GM12878 (cell line): Measurements from ENCODE around the gene RASGRP3. TPM values are rescaled to one million over a fixed set of nuclear protein-coding genes. Genes with fewer than 3 reads are reported as not detected.

Source experiments
- ATAC-seq: fragments of 200-7000 bp; cut with Tn5 transposase; 3 replicates; pipeline ENCODE4 v1.9.1; 2020; ENCODE audit warnings: mild to moderate bottlenecking, moderate library complexity
- BruUV-seq: library from RNA; stranded (reverse); fragments of 400-500 nt; replicated peaks from 2 replicates; lab custom pipeline; 2021; lab: Mats Ljungman, UMichigan
- CTCF ChIA-PET: fragments of 300-600 bp; sonication (Branson Sonifier 250); formaldehyde crosslinking; extraction: SDS; loops from one replicate; lab custom pipeline; 2021; ENCODE audit warnings: inconsistent platforms; lab: Yijun Ruan, JAX
- POLR2A ChIA-PET: fragments of 350-600 bp; formaldehyde crosslinking; extraction: SDS; loops from one replicate; lab custom pipeline; 2021; ENCODE audit warnings: inconsistent platforms; lab: Charles Lee
- RAD21 ChIA-PET: fragments of 300-600 bp; sonication (Branson Sonifier 250); formaldehyde crosslinking; loops from one replicate; lab custom pipeline; 2023; ENCODE audit warnings: antibody characterized with exemption; ENCODE audit not compliant: unreplicated experiment; lab: Charles Lee
- SMC1A ChIA-PET: fragments of 300-600 bp; sonication (Branson Sonifier 250); formaldehyde crosslinking; loops from one replicate; lab custom pipeline; 2023; ENCODE audit not compliant: unreplicated experiment, uncharacterized antibody; lab: Charles Lee
- DNase-seq: peaks from one replicate; pipeline ENCODE4 v3.0.0-alpha.2; 2011; ENCODE audit warnings: low read depth, low spot score
- FAIRE-seq: peaks from 3 replicates; lab custom pipeline; 2011; peaks lifted over from hg19 to GRCh38; lab: Jason Lieb, UNC
- H2AFZ ChIP-seq: 2 replicates; pipeline ENCODE4 v1.6.0; 2011; ENCODE audit warnings: low read depth, low read length, control low read depth; ENCODE audit not compliant: control insufficient read depth
- H3K27ac ChIP-seq: 2 replicates; pipeline ENCODE4 v1.5.1; 2011; ENCODE audit warnings: control low read depth; ENCODE audit not compliant: control insufficient read depth, insufficient read depth
- H3K27me3 ChIP-seq, 2 experiments: replicated peaks in 1 of 2; 2 replicates each; pipeline versions ENCODE4 v1.6.0 to v1.6.1; 2011; ENCODE audit warnings: low read length in 1 of 2; ENCODE audit not compliant: control insufficient read depth in 2 of 2, insufficient read depth in 2 of 2
- H3K36me3 ChIP-seq, 2 experiments: 2 replicates each; pipeline ENCODE4 v1.5.1; 2011; ENCODE audit warnings: low read length in 1 of 2; ENCODE audit not compliant: control insufficient read depth in 2 of 2, insufficient read depth in 2 of 2
- H3K4me1 ChIP-seq: 2 replicates; pipeline ENCODE4 v1.6.1; 2011; ENCODE audit warnings: mild to moderate bottlenecking, low read length, moderate library complexity, mixed read lengths; ENCODE audit not compliant: control insufficient read depth, insufficient read depth
- H3K4me2 ChIP-seq: 2 replicates; pipeline ENCODE4 v1.6.0; 2011; ENCODE audit warnings: control low read depth; ENCODE audit not compliant: control insufficient read depth, insufficient read depth
- H3K4me3 ChIP-seq: fragments of 200-600 bp; sonication (generic); 2 replicates; pipeline ENCODE4 v1.5.1; 2016
- H3K79me2 ChIP-seq: 2 replicates; pipeline ENCODE4 v1.6.0; 2011; ENCODE audit warnings: low read length; ENCODE audit not compliant: control insufficient read depth, insufficient read depth
- H3K9ac ChIP-seq: 2 replicates; pipeline ENCODE4 v1.8.0; 2011; ENCODE audit warnings: low read length, control low read depth, mixed read lengths; ENCODE audit not compliant: control insufficient read depth, insufficient read depth
- H3K9me3 ChIP-seq: replicated peaks from 3 replicates; pipeline ENCODE4 v1.5.1; 2011; ENCODE audit warnings: mild to moderate bottlenecking, low read length; ENCODE audit not compliant: control insufficient read depth, insufficient read depth
- H4K20me1 ChIP-seq: 2 replicates; pipeline ENCODE4 v1.6.0; 2011; ENCODE audit not compliant: control insufficient read depth, insufficient read depth
- ASH2L ChIP-seq: fragments of 300-600, 200-600 bp; sonication (generic); IDR thresholded peaks from 2 replicates; pipeline ENCODE4 v1.6.1; 2017; ENCODE audit warnings: low read depth, mild to moderate bottlenecking, borderline replicate concordance
- ELK1 ChIP-seq: IDR thresholded peaks from 2 replicates; pipeline ENCODE4 v1.6.1; 2012; ENCODE audit warnings: low read depth, low read length, improper control_type of control experiment
- FOXM1 ChIP-seq: IDR thresholded peaks from 2 replicates; pipeline ENCODE4 v1.6.1; 2012; ENCODE audit warnings: low read depth, mild to moderate bottlenecking, inconsistent platforms, low read length, moderate library complexity
- JUNB ChIP-seq: IDR thresholded peaks from 2 replicates; pipeline ENCODE4 v1.6.1; 2016; ENCODE audit warnings: antibody characterized with exemption, mild to moderate bottlenecking
- MTA2 ChIP-seq: fragments of 450-650 bp; IDR thresholded peaks from 2 replicates; pipeline ENCODE4 v1.6.1; 2016; ENCODE audit warnings: low read depth, mild to moderate bottlenecking, moderate library complexity
- MTA3 ChIP-seq: IDR thresholded peaks from 2 replicates; pipeline ENCODE4 v1.6.1; 2012; ENCODE audit warnings: low read length, inconsistent platforms, borderline replicate concordance
- NFIC ChIP-seq: IDR thresholded peaks from 2 replicates; pipeline ENCODE4 v1.6.1; 2012; ENCODE audit warnings: low read depth, mild to moderate bottlenecking, inconsistent platforms, low read length, moderate library complexity
- PRDM15 ChIP-seq: fragments of 450-650 bp; formaldehyde crosslinking; IDR thresholded peaks from 2 replicates; pipeline ENCODE4 v1.4.0; 2020; ENCODE audit warnings: mild to moderate bottlenecking, moderate library complexity
- SIX5 ChIP-seq: IDR thresholded peaks from 2 replicates; pipeline ENCODE4 v1.6.1; 2011; ENCODE audit warnings: mild to moderate bottlenecking, low read depth, low read length, moderate library complexity; ENCODE audit not compliant: severe bottlenecking
- SPI1 ChIP-seq: IDR thresholded peaks from 2 replicates; pipeline ENCODE4 v1.6.1; 2011; ENCODE audit warnings: low read depth, mild to moderate bottlenecking, low read length, moderate library complexity, borderline replicate concordance; ENCODE audit not compliant: insufficient read depth
- SREBF1 ChIP-seq: IDR thresholded peaks from 2 replicates; pipeline ENCODE4 v1.6.1; 2012; ENCODE audit warnings: mild to moderate bottlenecking, low read length
- TCF12 ChIP-seq: IDR thresholded peaks from 2 replicates; pipeline ENCODE4 v1.6.1; 2011; ENCODE audit warnings: low read depth, mild to moderate bottlenecking, low read length
- WGBS: methylation state at CpG from one replicate; pipeline ENCODE4 v1.1.6; 2016; ENCODE audit warnings: low lambda C conversion rate; ENCODE audit not compliant: insufficient replicate concordance, insufficient coverage; ENCODE audit errors: missing lambda C conversion rate; 5-methylcytosine and 5-hydroxymethylcytosine counted together
- in situ Hi-C: fragments of 300-500 bp; cut with MboI; formaldehyde crosslinking; loops from 9 replicates; pipeline ENCODE4 v1.14.3; 2018; ENCODE audit warnings: mixed read lengths
- intact Hi-C: fragments of 100-400 bp; cut with micrococcal nuclease; formaldehyde crosslinking; loops from one replicate; pipeline ENCODE4 v1.14.2; 2022; ENCODE audit not compliant: unreplicated experiment
- polyA plus RNA-seq, 11 experiments: library from polyadenylated mRNA; depleted of rRNA in 4 of 11; unstranded in 6 of 11; stranded (reverse) in 5 of 11; fragments of >200 nt; fragmentation: Nextera tagmentation in 4 of 11; fragmentation: Illumina TruSeq in 1 of 11; extraction: Ambion mirVana in 4 of 11; extraction: Trizol in 1 of 11; gene quantifications; 1 replicate in 1 of 11; 2 replicates in 10 of 11; pipeline versions ENCODE4 v1.2.1 to v1.2.3, GENCODE V29; 2011 to 2016; ENCODE audit warnings: inconsistent platforms in 2 of 11, missing spikeins in 2 of 11, low read depth in 1 of 11
- total RNA-seq, 4 experiments: library from RNA; depleted of rRNA in 3 of 4; stranded (reverse); fragments of >200 nt in 3 of 4; fragmentation: Illumina TruSeq in 1 of 4; extraction: Trizol in 1 of 4; gene quantifications; 2 replicates each; pipeline versions ENCODE4 v1.2.1 to v1.2.3, GENCODE V29; 2013 to 2021
- TF ChIP-seq, protein P1 (sequence below): fragments of 450-650 bp; IDR thresholded peaks from 2 replicates; pipeline ENCODE4 v1.6.1; 2017; ENCODE audit warnings: borderline replicate concordance

The RASGRP3 gene
- total and polyA plus RNA-seq, 10 of the 15 experiments (the other 5 are each of a cell fraction or from before 2014, with no cell fraction given), result 31.6 to 106 (median 64.7) TPM

- TF ChIP-seq PRDM15 (peak; percentile 83; the same call in 1 of the 2 replicates), JUNB (0 out of 2 replicates have a peak, but pooled peaks have one; percentile 11)
Observed at GRCh38 chr2:33529771-33530481, 53.5 kb downstream of the RASGRP3 start (continued).

DNA sequence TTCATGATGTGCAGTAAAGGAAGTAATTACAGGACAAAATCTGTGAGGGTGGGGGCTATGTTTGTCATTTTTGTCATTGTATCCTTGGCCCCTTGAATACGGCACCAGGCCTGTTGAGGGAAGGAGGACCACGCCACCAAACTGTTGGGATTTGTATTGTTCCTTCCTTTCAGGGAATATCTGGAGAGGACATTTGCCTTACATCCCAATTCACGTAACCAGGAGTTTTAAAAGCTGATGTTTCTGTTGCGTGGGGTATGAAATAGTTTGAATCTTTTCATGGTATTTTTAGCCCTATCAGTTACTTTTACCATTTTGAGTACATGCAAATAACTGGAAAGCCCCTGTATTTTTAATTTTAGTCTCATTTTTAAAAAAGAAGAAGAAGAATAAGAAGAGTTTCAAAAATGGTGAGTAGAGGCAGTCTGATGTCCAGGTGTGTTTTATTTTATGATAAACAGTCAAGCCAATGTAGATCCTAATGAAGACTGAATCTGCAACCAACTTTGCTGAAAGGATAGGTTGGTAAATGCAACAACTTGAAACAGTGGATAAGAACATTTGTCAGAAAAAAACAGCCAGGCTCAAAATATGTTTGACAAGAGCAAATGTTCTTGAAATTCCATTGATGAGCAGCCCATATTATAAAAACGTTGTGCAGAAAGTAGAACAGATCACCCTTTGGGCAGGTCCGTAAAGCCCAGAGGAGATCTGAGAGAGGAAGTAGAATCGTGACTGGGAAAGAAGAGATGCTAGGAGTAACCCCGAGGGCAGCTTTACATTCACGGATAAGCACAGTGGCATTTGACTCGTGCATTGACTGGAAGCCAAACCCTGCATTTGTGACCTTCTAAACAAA is 54.5 kb downstream of the RASGRP3 start:
- intact Hi-C loops (loop anchor here (1.0 to 2.0 kb wide), 2 partner anchors 32 to 54 kb away; no protein-coding TSS in a partner anchor), in situ Hi-C loops (no loop called here)
- ChIA-PET CTCF (interaction anchor here (0.7 to 2.8 kb wide), 5 partner anchors 10 to 55 kb away, joined by 3 to 16 read pairs (median 4); partner anchors contain the start of gene RASGRP3), POLR2A (interaction anchor here (1.3 to 4.3 kb wide), 5 partner anchors 34 to 54 kb away, joined by 3 to 31 read pairs (median 11); partner anchors contain the start of gene RASGRP3), SMC1A (interaction anchor here (0.9 to 2.0 kb wide), 12 partner anchors 9 to 55 kb away, joined by 3 to 6 read pairs (median 4); partner anchors contain the start of gene RASGRP3), RAD21 (interaction anchor here (0.8 to 1.8 kb wide), 5 partner anchors 11 to 68 kb away, joined by 3 to 7 read pairs (median 4); partner anchors contain the start of genes FAM98A and RASGRP3)
- no peaks in the 10 kb centered on the region for H3K27me3 ChIP-seq
- no peak overlapping the region for H2AFZ ChIP-seq
- DNase-seq (peak; percentile 36), ATAC-seq (peak; percentile 56), FAIRE-seq (no peak)
- H3K79me2 ChIP-seq, result peaks cover 10% of the 10 kb centered on the region
- peaks cover 3 to 50% of the 10 kb centered on the region in 2 experiments for H3K36me3 ChIP-seq
- peak overlapping the region; percentile 98 for H3K27ac ChIP-seq
- peaks cover 47% of the 10 kb centered on the region for H3K4me1 ChIP-seq
- H3K9me3 ChIP-seq, result no peaks in the 10 kb centered on the region
- H4K20me1 ChIP-seq, result no peaks in the 10 kb centered on the region
- WGBS, result 2% methylated on average over 10 of the region's 10 CpGs
- H3K4me3 ChIP-seq, result no peak overlapping the region
- peak overlapping the region; percentile 65 for H3K9ac ChIP-seq
- TSS peak; percentile 43 for BruUV-seq
- H3K4me2 ChIP-seq, result peak overlapping the region; percentile 10
- TF ChIP-seq ASH2L, result 0 out of 2 replicates have a peak, but pooled peaks have one; percentile 59
- peak; percentile 89 for TF ChIP-seq NFIC
- no peak for TF ChIP-seq SIX5
- TF ChIP-seq MTA2, result no peak
- peak; percentile 88 for TF ChIP-seq FOXM1
- no peak for TF ChIP-seq ELK1
- TF ChIP-seq SPI1, result peak; percentile 67; the same call in 1 of the 2 replicates
- TF ChIP-seq, protein P1, sequence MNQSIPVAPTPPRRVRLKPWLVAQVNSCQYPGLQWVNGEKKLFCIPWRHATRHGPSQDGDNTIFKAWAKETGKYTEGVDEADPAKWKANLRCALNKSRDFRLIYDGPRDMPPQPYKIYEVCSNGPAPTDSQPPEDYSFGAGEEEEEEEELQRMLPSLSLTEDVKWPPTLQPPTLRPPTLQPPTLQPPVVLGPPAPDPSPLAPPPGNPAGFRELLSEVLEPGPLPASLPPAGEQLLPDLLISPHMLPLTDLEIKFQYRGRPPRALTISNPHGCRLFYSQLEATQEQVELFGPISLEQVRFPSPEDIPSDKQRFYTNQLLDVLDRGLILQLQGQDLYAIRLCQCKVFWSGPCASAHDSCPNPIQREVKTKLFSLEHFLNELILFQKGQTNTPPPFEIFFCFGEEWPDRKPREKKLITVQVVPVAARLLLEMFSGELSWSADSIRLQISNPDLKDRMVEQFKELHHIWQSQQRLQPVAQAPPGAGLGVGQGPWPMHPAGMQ, result no peak
- TF ChIP-seq SREBF1, result no peak
- TF ChIP-seq TCF12, result 0 out of 2 replicates have a peak, but pooled peaks have one; percentile 3
- no peak; the same call in 1 of the 2 replicates for TF ChIP-seq MTA3
